Ascending aorta (tissue), 2 donors: ENCODE results near the gene PRKRA. TPM values are rescaled to one million over a fixed set of nuclear protein-coding genes. Genes with fewer than 3 reads are reported as not detected.

Experiments
- DNase-seq, 2 donors: peaks; one replicate each; pipeline ENCODE4 v3.0.0-alpha.2; 2019; ENCODE audit warnings: low spot score in 2 of 2
- H3K27ac ChIP-seq, 2 donors: fragments of 200-600 bp; sonication (generic); one replicate each; pipeline ENCODE4 v1.5.1; 2016 to 2017; ENCODE audit warnings: mild to moderate bottlenecking in 1 of 2
- H3K27me3 ChIP-seq: fragments of 200-600 bp; sonication (generic); one replicate; pipeline ENCODE4 v1.5.1; 2017
- H3K36me3 ChIP-seq, 2 donors: fragments of 200-600 bp; sonication (generic); one replicate each; pipeline ENCODE4 v1.5.1; 2016
- H3K4me1 ChIP-seq, 2 donors: fragments of 200-600 bp; sonication (generic); one replicate each; pipeline ENCODE4 v1.5.1; 2016 to 2017; ENCODE audit warnings: mild to moderate bottlenecking in 1 of 2
- H3K4me3 ChIP-seq, 2 donors: fragments of 200-600 bp; sonication (generic); one replicate each; pipeline ENCODE4 v1.5.1; 2016 to 2017; ENCODE audit warnings: mild to moderate bottlenecking in 1 of 2
- H3K9me3 ChIP-seq, 2 donors: fragments of 200-600 bp; sonication (generic); one replicate each; pipeline ENCODE4 v1.5.1; 2016
- intact Hi-C: fragments of 100-400 bp; cut with DNase I; formaldehyde crosslinking; loops from one replicate; pipeline ENCODE4 v1.15.1; 2023
- total RNA-seq: library from RNA; depleted of rRNA; stranded (reverse); fragments of >200 nt; gene quantifications from one replicate; pipeline ENCODE4 v1.1.0, GENCODE V29; 2016
- TF ChIP-seq, protein P1 (sequence below), 3 experiments: fragments of 200-600 bp in 2 of 3; fragments of 450-650 bp in 1 of 3; sonication (generic) in 2 of 3; IDR thresholded peaks; one replicate each; pipeline ENCODE4 v1.5.1; 2016 to 2019; ENCODE audit warnings: antibody characterized with exemption in 3 of 3, mild to moderate bottlenecking in 1 of 3, moderate library complexity in 1 of 3

PRKRA gene
- total RNA-seq, 1 donor from 2014 or later, result 75.5 TPM

GRCh38 chr2:178455947-178456346 lies 5.0 kb upstream of the PRKRA start:
- Histone ChIP-seq H3K9me3 (no peaks in the 10 kb centered on the region), H3K36me3 (no peaks in the 10 kb centered on the region), H3K4me1 (peaks cover 0 to 4% of the 10 kb centered on the region in 2 donors), H3K27me3 (no peaks in the 10 kb centered on the region), H3K4me3 (no peak overlapping the region), H3K27ac (no peak overlapping the region)
- no peak for DNase-seq
- TF ChIP-seq, protein P1, sequence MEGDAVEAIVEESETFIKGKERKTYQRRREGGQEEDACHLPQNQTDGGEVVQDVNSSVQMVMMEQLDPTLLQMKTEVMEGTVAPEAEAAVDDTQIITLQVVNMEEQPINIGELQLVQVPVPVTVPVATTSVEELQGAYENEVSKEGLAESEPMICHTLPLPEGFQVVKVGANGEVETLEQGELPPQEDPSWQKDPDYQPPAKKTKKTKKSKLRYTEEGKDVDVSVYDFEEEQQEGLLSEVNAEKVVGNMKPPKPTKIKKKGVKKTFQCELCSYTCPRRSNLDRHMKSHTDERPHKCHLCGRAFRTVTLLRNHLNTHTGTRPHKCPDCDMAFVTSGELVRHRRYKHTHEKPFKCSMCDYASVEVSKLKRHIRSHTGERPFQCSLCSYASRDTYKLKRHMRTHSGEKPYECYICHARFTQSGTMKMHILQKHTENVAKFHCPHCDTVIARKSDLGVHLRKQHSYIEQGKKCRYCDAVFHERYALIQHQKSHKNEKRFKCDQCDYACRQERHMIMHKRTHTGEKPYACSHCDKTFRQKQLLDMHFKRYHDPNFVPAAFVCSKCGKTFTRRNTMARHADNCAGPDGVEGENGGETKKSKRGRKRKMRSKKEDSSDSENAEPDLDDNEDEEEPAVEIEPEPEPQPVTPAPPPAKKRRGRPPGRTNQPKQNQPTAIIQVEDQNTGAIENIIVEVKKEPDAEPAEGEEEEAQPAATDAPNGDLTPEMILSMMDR (IDR thresholded peaks at IDR 0.05), result no peak
- intact Hi-C loops, result no loop called here

GRCh38 chr2:178452870-178453269 lies 1.9 kb upstream of the PRKRA start:
- TF ChIP-seq, protein P1 (IDR thresholded peaks at IDR 0.05), result no peak
- intact Hi-C loops, result loop anchor here (5.0 kb wide), 2 partner anchors 156 to 1241 kb away; partner anchors contain the start of gene HNRNPA3

GRCh38 chr2:178452334-178452733 lies 1.4 kb upstream of the PRKRA start:
- Histone ChIP-seq H3K36me3 (no peaks in the 10 kb centered on the region), H3K9me3 (no peaks in the 10 kb centered on the region), H3K4me3 (no peak overlapping the region), H3K4me1 (peaks cover 7 to 20% of the 10 kb centered on the region in 2 donors), H3K27me3 (no peaks in the 10 kb centered on the region), H3K27ac (no peak overlapping the region)
- DNase-seq, result no peak
- intact Hi-C loops, result loop anchor here (5.0 kb wide), 2 partner anchors 155 to 1240 kb away; partner anchors contain the start of gene HNRNPA3
- TF ChIP-seq, protein P1 (IDR thresholded peaks at IDR 0.05), result no peak

More at GRCh38 chr2:178452870-178453269, 1.9 kb upstream of the PRKRA start:
- Histone ChIP-seq H3K9me3 (no peaks in the 10 kb centered on the region), H3K27ac (no peak overlapping the region), H3K27me3 (no peaks in the 10 kb centered on the region), H3K4me1 (peaks cover 7 to 20% of the 10 kb centered on the region in 2 donors), H3K4me3 (no peak overlapping the region), H3K36me3 (no peaks in the 10 kb centered on the region)
- DNase-seq, result no peak

GRCh38 chr2:178450524-178450773 lies 526 bp downstream of the PRKRA start:
- TF ChIP-seq, protein P1 (IDR thresholded peaks at IDR 0.05), result no peak
- H3K4me1 ChIP-seq, result peaks cover 7 to 20% of the 10 kb centered on the region in 2 donors
- DNase-seq, result peak; percentile 14 to 88
- H3K36me3 ChIP-seq, result peaks cover 10 to 11% of the 10 kb centered on the region in 2 donors
- H3K9me3 ChIP-seq, result no peaks in the 10 kb centered on the region
- peak overlapping the region; percentile 93 to 96 for H3K4me3 ChIP-seq
- intact Hi-C loops, result loop anchor here (5.0 kb wide), 2 partner anchors 153 to 1238 kb away; partner anchors contain the start of gene HNRNPA3
- H3K27me3 ChIP-seq, result no peaks in the 10 kb centered on the region
- H3K27ac ChIP-seq, result peak overlapping the region; percentile 98 to 99

GRCh38 chr2:178449700-178450523 lies 1.1 kb downstream of the PRKRA start:
- intact Hi-C loops, result loop anchor here (5.0 kb wide), 2 partner anchors 153 to 1238 kb away; partner anchors contain the start of gene HNRNPA3
- Histone ChIP-seq H3K4me3 (peak overlapping the region; percentile 93 to 96), H3K9me3 (no peaks in the 10 kb centered on the region), H3K27me3 (no peaks in the 10 kb centered on the region), H3K27ac (peak overlapping the region; percentile 98 to 99), H3K4me1 (peaks cover 7 to 20% of the 10 kb centered on the region in 2 donors), H3K36me3 (peaks cover 15 to 17% of the 10 kb centered on the region in 2 donors)
- TF ChIP-seq, protein P1 (IDR thresholded peaks at IDR 0.05), result no peak
- no peak for DNase-seq
